Measurements from ENCODE around the gene NTMT1.

GRCh38 chr9:129597355-129598088, 28.4 kb upstream of the NTMT1 start:
- TF ChIP-seq CTCF (IDR thresholded peaks at IDR 0.05; ENCODE audit: low read length) (no peak), EZH2 (IDR thresholded peaks at IDR 0.05; ENCODE audit: borderline replicate concordance, low read length) (no peak)
